Loucy (cell line): ENCODE data around the gene GPR137.

ENCODE experiments used
- H2AFZ ChIP-seq: fragments of 200-600 bp; sonication (generic); 2 replicates; pipeline ENCODE4 v1.6.0; 2016; ENCODE audit warnings: antibody characterized with exemption, mild to moderate bottlenecking, low read length, moderate library complexity
- H3F3A ChIP-seq: fragments of 200-600 bp; 2 replicates; pipeline ENCODE4 v1.6.0; 2016; ENCODE audit warnings: antibody characterized with exemption, low read depth, mild to moderate bottlenecking
- H3K27me3 ChIP-seq: fragments of 200-600 bp; sonication (generic); 2 replicates; pipeline ENCODE4 v1.6.1; 2014; ENCODE audit warnings: low read length, mild to moderate bottlenecking; ENCODE audit not compliant: insufficient read depth, poor library complexity, severe bottlenecking
- H3K36me3 ChIP-seq: fragments of 200-600 bp; sonication (generic); 2 replicates; pipeline ENCODE4 v1.6.1; 2016; ENCODE audit warnings: low read length; ENCODE audit not compliant: insufficient read depth
- H3K4me1 ChIP-seq: fragments of 200-600 bp; sonication (generic); 2 replicates; pipeline ENCODE4 v1.5.1; 2014; ENCODE audit warnings: low read length, mild to moderate bottlenecking; ENCODE audit not compliant: insufficient read depth, poor library complexity, severe bottlenecking
- H3K4me2 ChIP-seq: fragments of 200-600 bp; sonication (generic); 2 replicates; pipeline ENCODE4 v1.6.0; 2014; ENCODE audit warnings: antibody characterized with exemption, low read length, low read depth, mild to moderate bottlenecking; ENCODE audit not compliant: poor library complexity, severe bottlenecking
- H3K4me3 ChIP-seq: fragments of 200-600 bp; sonication (generic); 2 replicates; pipeline ENCODE4 v1.5.1; 2014; ENCODE audit warnings: low read length, mild to moderate bottlenecking, mixed read lengths; ENCODE audit not compliant: poor library complexity, severe bottlenecking
- H3K79me2 ChIP-seq: fragments of 200-600 bp; sonication (generic); 2 replicates; pipeline ENCODE4 v1.6.1; 2014; ENCODE audit warnings: low read length; ENCODE audit not compliant: insufficient read depth
- H3K9ac ChIP-seq: fragments of 200-600 bp; sonication (generic); 2 replicates; pipeline ENCODE4 v1.6.0; 2014; ENCODE audit warnings: mild to moderate bottlenecking, low read depth, low read length, moderate library complexity; ENCODE audit not compliant: poor library complexity, severe bottlenecking
- H3K9me2 ChIP-seq: fragments of 200-600 bp; sonication (generic); replicated peaks from 2 replicates; pipeline ENCODE4 v1.6.1; 2016; ENCODE audit warnings: low read depth, low read length, mixed read lengths
- H3K9me3 ChIP-seq: fragments of 200-600 bp; sonication (generic); 2 replicates; pipeline ENCODE4 v1.6.1; 2014; ENCODE audit warnings: mild to moderate bottlenecking, antibody characterized with exemption, low read length, low read depth; ENCODE audit not compliant: insufficient read depth
- H4K20me1 ChIP-seq: fragments of 200-600 bp; sonication (generic); 2 replicates; pipeline ENCODE4 v1.6.0; 2014; ENCODE audit warnings: antibody characterized with exemption, low read length, mild to moderate bottlenecking; ENCODE audit not compliant: insufficient read depth, poor library complexity, severe bottlenecking
- CTCF ChIP-seq: fragments of 200-600 bp; sonication (generic); conservative IDR thresholded peaks from 2 replicates; pipeline ENCODE4 v1.5.1; 2014; ENCODE audit warnings: mild to moderate bottlenecking, antibody characterized with exemption, low read length
- EZH2phosphoT487 ChIP-seq: fragments of 200-600 bp; IDR thresholded peaks from 2 replicates; pipeline ENCODE4 v1.6.1; 2018; ENCODE audit warnings: antibody characterized with exemption, mild to moderate bottlenecking, moderate library complexity, borderline replicate concordance

The GPR137 gene

DNA sequence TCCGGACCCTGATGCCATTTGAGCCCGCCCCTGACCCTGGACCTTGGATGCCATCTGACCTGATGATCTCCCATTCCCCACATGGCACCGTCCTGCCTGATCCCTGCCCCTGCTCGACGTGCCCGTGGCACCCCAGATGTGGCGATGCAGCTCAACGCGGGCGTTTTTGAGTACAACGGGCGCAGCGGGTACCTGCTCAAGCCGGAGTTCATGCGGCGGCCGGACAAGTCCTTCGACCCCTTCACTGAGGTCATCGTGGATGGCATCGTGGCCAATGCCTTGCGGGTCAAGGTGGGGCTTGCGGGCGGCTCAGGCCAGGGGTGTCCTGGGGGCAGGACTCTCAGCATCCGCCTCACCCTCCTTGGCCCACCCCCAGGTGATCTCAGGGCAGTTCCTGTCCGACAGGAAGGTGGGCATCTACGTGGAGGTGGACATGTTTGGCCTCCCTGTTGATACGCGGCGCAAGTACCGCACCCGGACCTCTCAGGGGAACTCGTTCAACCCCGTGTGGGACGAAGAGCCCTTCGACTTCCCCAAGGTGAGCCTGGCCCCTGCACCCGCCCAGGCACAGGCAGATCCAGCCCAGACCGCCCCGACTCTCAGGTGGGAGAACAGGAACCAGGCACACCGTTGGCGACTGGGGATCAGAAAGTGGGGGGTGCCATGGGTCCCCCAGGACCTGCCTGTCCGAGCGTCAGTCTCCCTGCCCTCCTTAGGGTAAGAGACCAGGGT is 23.2 kb upstream of the GPR137 start:
- Histone ChIP-seq H3K4me1 (no peaks in the 10 kb centered on the region), H3K4me3 (no peak overlapping the region), H3K79me2 (no peaks in the 10 kb centered on the region), H3K27me3 (no peaks in the 10 kb centered on the region), H3K9ac (no peak overlapping the region), H2AFZ (no peak overlapping the region), H3F3A (no peaks in the 10 kb centered on the region), H3K9me3 (no peaks in the 10 kb centered on the region), H4K20me1 (no peaks in the 10 kb centered on the region), H3K9me2 (no peaks in the 10 kb centered on the region), H3K36me3 (no peaks in the 10 kb centered on the region), H3K4me2 (no peak overlapping the region)
- TF ChIP-seq EZH2phosphoT487 = no peak
- TF ChIP-seq CTCF = no peak

DNA sequence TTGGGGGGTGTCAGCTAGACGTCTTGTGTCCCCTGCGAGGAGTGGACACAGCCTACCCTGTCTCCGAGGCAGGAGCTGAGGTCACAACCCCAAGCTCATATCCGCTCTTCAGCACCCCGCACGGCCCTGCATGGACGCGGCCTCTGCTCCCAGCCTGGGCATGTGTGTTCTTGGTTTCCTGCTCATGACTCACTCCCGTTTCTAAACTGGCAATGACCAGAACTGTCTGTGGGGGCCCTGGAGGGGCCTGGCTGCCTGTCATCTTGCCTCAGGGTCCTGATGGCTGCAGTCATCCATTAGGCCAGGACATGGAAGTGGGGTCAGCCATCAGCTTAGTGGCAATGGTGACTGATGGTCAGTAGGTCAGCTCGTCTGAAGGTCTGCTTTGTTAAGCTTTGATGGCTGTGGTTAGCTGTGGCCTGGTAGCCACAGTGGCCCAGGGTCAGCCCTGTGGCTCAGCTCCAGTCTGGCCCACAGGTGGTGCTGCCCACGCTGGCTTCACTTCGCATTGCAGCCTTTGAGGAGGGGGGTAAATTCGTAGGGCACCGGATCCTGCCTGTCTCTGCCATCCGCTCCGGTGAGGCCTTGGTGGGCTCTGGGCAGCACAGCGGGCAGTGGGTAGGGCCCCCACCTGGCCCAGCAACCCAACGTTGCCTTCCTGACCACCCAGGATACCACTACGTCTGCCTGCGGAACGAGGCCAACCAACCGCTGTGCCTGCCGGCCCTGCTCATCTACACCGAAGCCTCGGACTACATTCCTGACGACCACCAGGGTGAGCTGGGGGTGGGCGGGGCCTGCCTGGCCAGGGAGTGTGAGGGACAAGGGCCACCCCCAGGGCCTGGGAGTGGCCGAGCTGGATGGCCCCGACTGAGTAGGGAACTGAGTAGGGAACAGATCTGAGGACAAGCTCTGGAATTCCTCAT is 22.4 kb upstream of the GPR137 start:
- Histone ChIP-seq H4K20me1 (no peaks in the 10 kb centered on the region), H2AFZ (no peak overlapping the region), H3K4me1 (peaks cover 7% of the 10 kb centered on the region), H3K27me3 (no peaks in the 10 kb centered on the region), H3K9me3 (no peaks in the 10 kb centered on the region), H3K36me3 (no peaks in the 10 kb centered on the region), H3K9ac (no peak overlapping the region), H3F3A (no peaks in the 10 kb centered on the region), H3K4me3 (no peak overlapping the region), H3K9me2 (no peaks in the 10 kb centered on the region), H3K4me2 (no peak overlapping the region), H3K79me2 (no peaks in the 10 kb centered on the region)
- TF ChIP-seq CTCF = no peak
- no peak for TF ChIP-seq EZH2phosphoT487

GRCh38 chr11:64263947-64264317 is 21.7 kb upstream of the GPR137 start:
- H3F3A ChIP-seq = no peaks in the 10 kb centered on the region
- no peak overlapping the region for H3K9ac ChIP-seq
- no peaks in the 10 kb centered on the region for H3K9me3 ChIP-seq
- H4K20me1 ChIP-seq = no peaks in the 10 kb centered on the region
- H3K36me3 ChIP-seq = no peaks in the 10 kb centered on the region
- H3K9me2 ChIP-seq = no peaks in the 10 kb centered on the region
- no peaks in the 10 kb centered on the region for H3K27me3 ChIP-seq
- peaks cover 14% of the 10 kb centered on the region for H3K4me1 ChIP-seq
- H2AFZ ChIP-seq = no peak overlapping the region
- H3K79me2 ChIP-seq = no peaks in the 10 kb centered on the region
- no peak overlapping the region for H3K4me2 ChIP-seq
- TF ChIP-seq EZH2phosphoT487 (no peak), CTCF (no peak)
- H3K4me3 ChIP-seq = no peak overlapping the region
